NCI-H345 treated with DMSO at 0.1 percent for 48 hours (cell line): ENCODE measurements around the gene PTER.

Experiments
- DNase-seq: peaks from one replicate; lab custom pipeline; 2025; ENCODE audit not compliant: unreplicated experiment; lab: John Stamatoyannopoulos, UW

The PTER gene

DNA sequence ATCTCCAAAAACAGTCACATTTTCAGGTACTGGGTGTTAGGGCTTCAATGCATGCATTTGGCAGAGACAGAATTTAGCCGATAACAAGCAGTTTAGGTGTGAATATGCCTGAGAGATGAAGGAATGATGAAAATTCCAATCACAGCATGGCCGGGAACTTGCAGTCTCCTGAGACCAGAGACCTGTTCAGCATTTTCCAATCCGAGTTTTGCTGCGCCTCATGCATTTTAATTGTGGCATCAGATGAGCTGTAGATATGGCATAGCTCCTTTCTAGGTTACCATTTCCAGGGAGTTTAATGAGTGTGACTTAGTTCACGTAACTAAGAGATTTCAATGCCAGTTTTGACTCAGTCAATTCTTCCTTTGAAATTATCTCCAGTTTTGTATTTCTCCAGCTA is 99.3 kb downstream of the PTER start:
- DNase-seq, result no peak

GRCh38 chr10:16544099-16544498 is 107.3 kb downstream of the PTER start:
- no peak for DNase-seq

GRCh38 chr10:16544591-16544990 is 107.8 kb downstream of the PTER start:
- DNase-seq, result no peak

DNA sequence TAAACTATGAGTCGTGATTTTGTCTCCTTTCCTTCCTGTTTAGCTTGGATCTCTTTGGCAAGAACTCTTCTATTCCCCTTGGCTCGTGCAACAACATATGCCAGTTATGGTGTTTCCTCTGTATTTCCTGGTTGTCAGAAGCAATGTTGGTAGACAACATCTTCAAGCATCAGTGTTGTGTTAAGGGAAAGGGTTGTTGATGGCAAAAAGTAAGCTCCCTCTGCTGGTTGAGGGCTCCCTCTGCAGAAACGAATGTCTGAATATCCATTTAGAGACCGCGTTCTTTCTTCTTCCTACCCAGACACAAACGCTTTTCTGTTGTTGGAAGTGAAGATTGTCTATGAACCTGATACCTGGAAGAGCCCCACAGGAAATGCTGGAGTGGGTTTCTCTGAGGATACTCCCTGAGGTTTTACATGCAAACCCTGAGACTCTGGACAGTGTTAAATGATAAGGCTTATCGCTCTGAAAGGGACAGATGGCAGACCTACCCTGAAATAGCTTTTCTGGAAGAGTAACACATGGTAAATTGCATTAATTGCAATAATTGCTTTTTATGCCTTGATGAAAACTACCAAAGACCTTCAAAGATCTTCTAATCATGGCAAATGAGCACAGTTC is 108.4 kb downstream of the PTER start:
- DNase-seq, result no peak

DNA sequence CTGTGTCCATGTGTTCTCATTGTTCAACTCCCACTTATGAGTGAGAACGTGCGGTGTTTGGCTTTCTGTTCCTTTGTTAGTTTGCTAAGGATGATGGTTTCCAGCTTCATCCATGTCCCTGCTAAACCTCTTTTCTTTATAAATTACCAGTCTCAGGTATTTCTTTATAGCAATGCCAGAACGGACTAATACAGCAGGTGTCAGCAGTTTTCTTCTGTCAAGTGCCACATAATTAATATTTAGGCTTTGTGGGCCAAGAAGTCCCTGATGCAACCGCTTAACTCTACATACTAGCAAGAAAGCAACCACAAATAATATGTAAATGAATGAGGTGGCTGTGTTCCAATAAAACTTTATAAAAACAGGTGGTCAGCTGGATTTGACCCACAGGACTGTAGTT is 111.2 kb downstream of the PTER start:
- no peak for DNase-seq

DNA sequence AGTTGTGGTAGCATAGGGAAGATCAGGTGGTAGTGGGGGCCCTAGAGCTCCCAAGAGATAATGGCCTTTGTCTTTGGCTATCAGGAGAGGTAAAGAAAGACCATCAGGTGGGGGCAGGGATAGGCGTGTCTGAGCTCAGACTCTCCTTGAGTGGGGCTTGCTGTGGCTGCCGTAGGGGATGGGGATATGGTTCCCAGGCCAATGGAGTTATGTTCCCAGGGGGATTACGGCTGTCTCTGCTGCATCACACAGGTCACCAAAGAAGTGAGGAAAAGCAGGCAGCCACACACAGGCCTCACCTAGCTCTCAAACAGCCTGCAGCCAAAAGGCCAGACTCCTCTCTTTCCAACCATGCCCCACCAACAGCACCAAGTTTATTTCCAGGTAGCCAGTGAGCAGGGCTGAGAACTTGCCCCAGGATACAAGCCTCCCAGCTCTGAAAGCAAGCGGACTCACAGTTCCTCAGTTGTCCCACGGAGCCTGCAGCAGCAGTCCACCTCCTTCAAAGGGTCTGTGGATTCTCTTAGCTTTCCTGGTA is 122.5 kb downstream of the PTER start:
- no peak for DNase-seq

- no peak for DNase-seq
Observed at GRCh38 chr10:16562891-16563290, 126.1 kb downstream of the PTER start.
